NCI-H510A (cell line): ENCODE results near the gene COL26A1.
"Not testable (repeated sequence)": the region's sequence is repeated elsewhere in the genome, so short reads cannot be mapped to it uniquely, and the experiment has no call there.

Experiments
- DNase-seq: peaks from one replicate; lab custom pipeline; 2025; lab: John Stamatoyannopoulos, UW

The COL26A1 gene

GRCh38 chr7:101598986-101599771 is 236.5 kb downstream of the COL26A1 start:
- DNase-seq = no peak

GRCh38 chr7:101599787-101600186 is 237.1 kb downstream of the COL26A1 start:
- DNase-seq = no peak

- DNase-seq = no peak
Measured at GRCh38 chr7:101602082-101602481, 239.4 kb downstream of the COL26A1 start.

GRCh38 chr7:101602484-101603241 is 240.0 kb downstream of the COL26A1 start:
- no peak for DNase-seq

- no peak for DNase-seq
Measured at GRCh38 chr7:101604331-101604933, 241.8 kb downstream of the COL26A1 start.

- DNase-seq = not testable (repeated sequence)
Measured at GRCh38 chr7:101604934-101605332, 242.3 kb downstream of the COL26A1 start.

- DNase-seq = no peak
Measured at GRCh38 chr7:101605611-101606497, 243.2 kb downstream of the COL26A1 start.

GRCh38 chr7:101606498-101606923 is 243.8 kb downstream of the COL26A1 start:
- DNase-seq = no peak
